Measurements from ENCODE around the gene BBX. TPM values are rescaled to one million over a fixed set of nuclear protein-coding genes. Genes with fewer than 3 reads are reported as not detected.

Gene BBX
- total and polyA plus RNA-seq, 2 of the 13 experiments (the other 11 are each of a cell fraction or from before 2014, with no cell fraction given) = 13.7 to 23.2 TPM

DNA sequence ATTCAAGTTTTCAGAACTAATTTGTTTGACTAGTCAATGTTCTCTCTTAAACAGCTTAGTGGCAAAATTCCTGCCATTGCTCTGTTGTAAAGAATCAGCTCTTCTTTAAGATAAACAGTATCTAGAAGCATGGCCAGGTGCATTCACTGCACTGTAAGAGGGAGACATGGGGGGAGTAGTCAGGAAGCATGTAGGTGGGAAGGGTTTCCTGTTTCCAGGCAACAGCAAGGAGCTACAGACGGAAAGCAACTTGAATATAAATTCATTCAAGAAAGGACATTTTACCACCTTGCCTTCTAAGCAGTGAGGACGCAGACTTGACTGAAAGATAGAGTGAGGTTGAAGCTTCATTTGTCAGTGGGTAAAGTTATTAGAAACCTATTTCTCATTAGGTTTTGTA lies 55.3 kb downstream of the BBX start:
- no peak overlapping the region for H3K27ac ChIP-seq (ENCODE audit: extremely low read length, insufficient read depth, low read length)
- WGBS (ENCODE audit: low lambda C conversion rate) = 98% methylated on average over 2 of the region's 2 CpGs
- H3K4me3 ChIP-seq (replicated peaks in 1 of 3; ENCODE audit: insufficient read depth in 1 of 3, low read depth in 2 of 3, low read length in 3 of 3) = no peak overlapping the region
- H4K20me1 ChIP-seq (ENCODE audit: insufficient read depth, low read length) = peaks cover 9% of the 10 kb centered on the region; the same call in 1 of the 2 replicates
- BruUV-seq (replicated peaks) = no TSS peak
- H3K27me3 ChIP-seq (ENCODE audit: control insufficient read depth in 1 of 2, insufficient read depth in 2 of 2, low read length in 2 of 2) = no peaks in the 10 kb centered on the region
- no peaks in the 10 kb centered on the region; a peak in 1 of 5 replicates for H3K36me3 ChIP-seq (replicated peaks in 1 of 2; ENCODE audit: control insufficient read depth in 1 of 2, insufficient read depth in 2 of 2, low read length in 2 of 2)
- ChIA-PET CTCF (ENCODE audit: low intra/inter-chr PET ratio, low total read pairs) (no interaction called here), POLR2A (no interaction called here)
- no peak for DNase-seq (ENCODE audit: low spot score)
- no peak for FAIRE-seq
- no peak overlapping the region for H3K9ac ChIP-seq (ENCODE audit: insufficient read depth, low read depth, low read length)
- no peak for ATAC-seq
- H3K9me3 ChIP-seq (ENCODE audit: low read length) = no peaks in the 10 kb centered on the region
- H3K4me2 ChIP-seq (ENCODE audit: low read depth, low read length) = no peak overlapping the region
- in situ Hi-C loops (cut with HindIII; ENCODE audit: extremely low pct_ligation_motif_present, low pct_unique_long_range_greater_than_20kb) = loop anchor here (10.0 kb wide), 2 partner anchors 167 to 267 kb away; no protein-coding TSS in a partner anchor
- TF ChIP-seq, protein P1, sequence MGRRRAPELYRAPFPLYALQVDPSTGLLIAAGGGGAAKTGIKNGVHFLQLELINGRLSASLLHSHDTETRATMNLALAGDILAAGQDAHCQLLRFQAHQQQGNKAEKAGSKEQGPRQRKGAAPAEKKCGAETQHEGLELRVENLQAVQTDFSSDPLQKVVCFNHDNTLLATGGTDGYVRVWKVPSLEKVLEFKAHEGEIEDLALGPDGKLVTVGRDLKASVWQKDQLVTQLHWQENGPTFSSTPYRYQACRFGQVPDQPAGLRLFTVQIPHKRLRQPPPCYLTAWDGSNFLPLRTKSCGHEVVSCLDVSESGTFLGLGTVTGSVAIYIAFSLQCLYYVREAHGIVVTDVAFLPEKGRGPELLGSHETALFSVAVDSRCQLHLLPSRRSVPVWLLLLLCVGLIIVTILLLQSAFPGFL (CRISPR knock-in tag; IDR thresholded peaks at IDR 0.05) = no peak
- TF ChIP-seq ZNF124 (CRISPR knock-in tag; IDR thresholded peaks at IDR 0.05) (no peak), SIX4 (CRISPR knock-in tag; IDR thresholded peaks at IDR 0.05) (no peak), ZBTB3 (CRISPR knock-in tag; IDR thresholded peaks at IDR 0.05; ENCODE audit: borderline replicate concordance, low read depth) (no peak), KDM1A (CRISPR knock-in tag; IDR thresholded peaks at IDR 0.05) (no peak), ZNF30 (CRISPR knock-in tag; IDR thresholded peaks at IDR 0.05) (no peak), ZNF33B (CRISPR knock-in tag; IDR thresholded peaks at IDR 0.05) (no peak), SATB2 (CRISPR knock-in tag; IDR thresholded peaks at IDR 0.05) (no peak), POLR2G (IDR thresholded peaks at IDR 0.05; ENCODE audit: low read depth, low read length) (no peak)
- TF ChIP-seq, protein P2, sequence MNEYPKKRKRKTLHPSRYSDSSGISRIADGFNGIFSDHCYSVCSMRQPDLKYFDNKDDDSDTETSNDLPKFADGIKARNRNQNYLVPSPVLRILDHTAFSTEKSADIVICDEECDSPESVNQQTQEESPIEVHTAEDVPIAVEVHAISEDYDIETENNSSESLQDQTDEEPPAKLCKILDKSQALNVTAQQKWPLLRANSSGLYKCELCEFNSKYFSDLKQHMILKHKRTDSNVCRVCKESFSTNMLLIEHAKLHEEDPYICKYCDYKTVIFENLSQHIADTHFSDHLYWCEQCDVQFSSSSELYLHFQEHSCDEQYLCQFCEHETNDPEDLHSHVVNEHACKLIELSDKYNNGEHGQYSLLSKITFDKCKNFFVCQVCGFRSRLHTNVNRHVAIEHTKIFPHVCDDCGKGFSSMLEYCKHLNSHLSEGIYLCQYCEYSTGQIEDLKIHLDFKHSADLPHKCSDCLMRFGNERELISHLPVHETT (CRISPR knock-in tag; conservative IDR thresholded peaks at IDR 0.05) = no peak
- TF ChIP-seq, protein P3, sequence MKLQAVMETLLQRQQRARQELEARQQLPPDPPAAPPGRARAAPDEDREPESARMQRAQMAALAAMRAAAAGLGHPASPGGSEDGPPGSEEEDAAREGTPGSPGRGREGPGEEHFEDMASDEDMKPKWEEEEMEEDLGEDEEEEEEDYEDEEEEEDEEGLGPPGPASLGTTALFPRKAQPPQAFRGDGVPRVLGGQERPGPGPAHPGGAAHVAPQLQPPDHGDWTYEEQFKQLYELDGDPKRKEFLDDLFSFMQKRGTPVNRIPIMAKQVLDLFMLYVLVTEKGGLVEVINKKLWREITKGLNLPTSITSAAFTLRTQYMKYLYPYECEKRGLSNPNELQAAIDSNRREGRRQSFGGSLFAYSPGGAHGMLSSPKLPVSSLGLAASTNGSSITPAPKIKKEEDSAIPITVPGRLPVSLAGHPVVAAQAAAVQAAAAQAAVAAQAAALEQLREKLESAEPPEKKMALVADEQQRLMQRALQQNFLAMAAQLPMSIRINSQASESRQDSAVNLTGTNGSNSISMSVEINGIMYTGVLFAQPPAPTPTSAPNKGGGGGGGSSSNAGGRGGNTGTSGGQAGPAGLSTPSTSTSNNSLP (IDR thresholded peaks at IDR 0.05; ENCODE audit: low read depth, low read length) = no peak
- no peaks in the 10 kb centered on the region for H3K79me2 ChIP-seq (ENCODE audit: insufficient read depth, low read length)
- H3K4me1 ChIP-seq (ENCODE audit: insufficient read depth, low read length) = no peaks in the 10 kb centered on the region
- intact Hi-C loops (cut with micrococcal nuclease; ENCODE audit: unreplicated experiment) = no loop called here
- no peak overlapping the region for H2AFZ ChIP-seq (ENCODE audit: low read length)
